ENCODE data around the gene AFAP1. TPM values are rescaled to one million over a fixed set of nuclear protein-coding genes. Genes with fewer than 3 reads are reported as not detected.

AFAP1 gene
- total and polyA plus RNA-seq, 2 of the 8 experiments (the other 6 are each of a cell fraction or from before 2014, with no cell fraction given), result 3.6 to 18.2 TPM

DNA sequence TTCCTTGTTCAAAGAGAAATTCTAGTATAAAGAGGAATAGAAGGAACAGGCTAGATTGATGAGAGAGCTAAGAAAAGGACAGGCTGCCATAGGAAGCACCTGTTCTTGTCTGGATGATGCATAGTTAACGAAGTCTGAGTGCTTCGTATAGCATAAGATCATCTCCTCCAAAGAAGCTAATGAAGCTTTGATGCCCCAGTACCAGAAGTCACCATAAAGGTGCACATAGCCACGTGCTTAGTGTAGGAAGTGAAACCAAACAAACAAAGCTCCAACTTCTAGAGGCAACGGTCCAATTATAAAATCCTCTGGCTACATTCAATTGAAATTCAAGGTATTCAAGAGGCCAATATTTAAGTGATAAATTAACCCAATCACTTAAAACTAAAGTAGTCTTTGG lies 31.0 kb downstream of the AFAP1 start (continued):
- TF ChIP-seq EP300 (IDR thresholded peaks at IDR 0.05; ENCODE audit: borderline replicate concordance in 1 of 2, low read depth in 2 of 2, low read length in 2 of 2), result no peak
- TF ChIP-seq, protein P1, sequence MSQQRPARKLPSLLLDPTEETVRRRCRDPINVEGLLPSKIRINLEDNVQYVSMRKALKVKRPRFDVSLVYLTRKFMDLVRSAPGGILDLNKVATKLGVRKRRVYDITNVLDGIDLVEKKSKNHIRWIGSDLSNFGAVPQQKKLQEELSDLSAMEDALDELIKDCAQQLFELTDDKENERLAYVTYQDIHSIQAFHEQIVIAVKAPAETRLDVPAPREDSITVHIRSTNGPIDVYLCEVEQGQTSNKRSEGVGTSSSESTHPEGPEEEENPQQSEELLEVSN (IDR thresholded peaks at IDR 0.05), result no peak
- no peak for TF ChIP-seq SUZ12 (IDR thresholded peaks at IDR 0.05; ENCODE audit: low read length)

Measured in H1 (cell line).